ENCODE results near the gene ZNF70. TPM values are rescaled to one million over a fixed set of nuclear protein-coding genes. Genes with fewer than 3 reads are reported as not detected.

The ZNF70 gene
- polyA plus RNA-seq, 3 donors: 6.1 to 8.6 (median 7.7) TPM

DNA sequence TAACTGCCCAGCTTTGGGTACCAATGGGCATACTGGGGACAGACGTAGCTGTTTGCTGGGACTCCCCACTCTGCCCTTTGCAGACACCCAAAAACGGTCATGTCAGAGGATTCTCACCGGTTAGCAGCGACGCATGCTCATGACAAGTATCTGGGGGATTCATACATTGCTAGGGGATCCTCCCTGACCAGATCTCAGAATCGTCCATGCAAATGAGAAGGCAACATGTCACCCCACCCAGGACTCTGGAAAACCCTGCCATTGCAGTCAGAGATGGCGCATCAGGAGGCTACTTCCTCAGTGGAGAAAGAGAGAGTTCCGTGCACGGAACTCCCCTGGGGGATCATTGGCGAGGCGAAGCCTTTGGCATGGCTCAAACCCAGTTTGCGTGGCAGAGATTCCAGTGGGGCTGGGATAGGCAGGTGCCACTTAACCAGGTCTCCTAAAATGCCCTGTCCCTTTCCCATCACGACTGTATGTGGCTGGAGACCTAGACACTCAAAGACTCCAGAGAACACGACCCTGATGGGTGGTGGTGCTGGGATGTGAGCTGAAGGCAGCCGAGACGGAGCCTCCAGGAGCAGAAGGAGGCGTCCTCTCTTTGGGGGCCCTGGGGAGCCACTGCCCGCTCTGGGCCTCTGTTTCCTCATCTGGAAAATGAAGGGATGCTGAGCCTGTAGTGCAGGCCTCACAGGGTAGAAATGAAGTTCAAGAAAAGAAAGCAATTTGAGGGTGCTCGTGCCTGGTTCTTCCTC, 55.2 kb downstream of the ZNF70 start:
- DNase-seq: no peak

DNA sequence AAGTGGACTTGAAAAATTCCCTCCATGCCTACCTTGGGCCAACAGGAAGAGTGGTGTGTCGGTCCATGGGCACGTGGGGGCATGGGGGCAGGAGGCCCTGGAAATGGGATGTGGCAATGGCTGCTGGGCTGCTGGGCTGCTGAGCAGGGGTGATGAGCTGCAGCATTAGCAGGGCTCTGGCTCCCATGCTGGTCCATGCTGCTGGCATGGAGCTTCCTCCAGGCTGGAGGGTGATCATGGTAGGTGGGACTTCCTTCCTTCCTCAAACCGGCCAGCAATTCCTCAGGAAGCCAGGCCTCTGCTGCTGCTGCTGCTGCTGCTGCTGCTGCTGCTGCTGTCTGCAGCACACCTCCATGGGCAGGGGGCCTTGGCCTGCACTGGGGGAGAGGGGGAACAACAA, 55.8 kb downstream of the ZNF70 start:
- DNase-seq: no peak

DNA sequence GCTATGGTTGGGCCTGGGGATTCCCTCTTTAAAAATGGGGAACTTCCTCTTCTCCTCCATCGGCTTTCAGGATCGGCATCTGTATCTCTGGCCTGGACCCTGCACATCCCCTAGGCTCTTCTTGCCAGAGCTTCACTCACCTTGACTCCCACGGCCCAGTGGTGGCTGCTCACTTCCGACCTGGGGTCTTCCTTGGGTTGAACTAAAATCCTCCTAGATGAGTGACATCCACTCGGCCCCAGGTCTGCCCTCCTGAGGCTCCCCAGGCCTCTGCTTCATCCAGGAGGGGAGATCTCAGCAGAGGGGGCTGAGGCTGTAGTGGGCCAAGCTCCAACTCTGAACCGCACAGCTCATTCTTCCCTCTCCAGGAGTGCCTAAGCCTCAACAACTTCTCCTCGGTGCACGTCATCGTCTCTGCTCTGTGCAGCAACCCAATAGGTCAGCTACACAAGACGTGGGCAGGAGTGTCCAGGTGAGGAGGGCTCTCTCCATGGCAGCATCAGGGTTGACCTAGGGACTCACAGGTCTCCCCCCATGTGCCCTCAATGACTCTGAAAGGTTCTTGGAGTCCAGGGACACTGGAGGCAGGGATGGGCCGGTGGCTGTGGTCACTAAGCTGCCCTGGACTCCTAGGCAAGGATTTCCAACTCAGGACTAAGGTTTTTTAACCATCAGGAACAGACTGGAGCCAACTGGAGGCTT, 56.8 kb downstream of the ZNF70 start:
- no peak for DNase-seq

DNA sequence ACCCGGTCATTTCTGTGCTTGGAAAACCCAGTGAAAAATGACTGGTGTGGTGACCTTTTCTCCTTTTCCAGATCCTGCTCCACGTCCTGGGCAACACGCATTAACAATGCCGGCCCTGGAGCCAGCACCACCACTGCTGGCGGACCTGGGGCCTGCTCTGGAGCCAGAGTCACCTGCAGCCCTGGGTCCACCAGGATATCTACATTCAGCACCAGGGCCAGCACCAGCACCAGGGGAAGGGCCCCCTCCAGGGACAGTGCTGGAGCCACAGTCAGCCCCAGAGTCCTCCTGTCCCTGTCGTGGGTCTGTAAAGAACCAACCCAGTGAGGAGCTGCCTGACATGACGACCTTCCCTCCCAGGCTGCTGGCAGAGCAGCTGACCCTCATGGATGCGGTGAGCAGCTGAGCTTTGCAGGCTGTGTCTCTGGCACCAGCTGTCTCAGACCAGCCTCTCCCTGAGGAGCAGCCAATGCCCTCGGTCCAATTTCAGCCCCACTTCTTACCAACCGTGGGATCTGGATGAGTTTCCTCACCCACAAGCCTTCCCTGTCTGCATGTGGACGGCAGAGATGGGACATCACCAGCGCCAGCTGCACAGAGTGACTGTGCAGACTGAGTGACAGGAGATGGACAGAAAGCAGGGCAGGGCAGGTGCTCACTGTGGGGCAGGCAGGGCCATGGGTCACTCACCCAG, 58.2 kb downstream of the ZNF70 start:
- no peak for DNase-seq

DNA sequence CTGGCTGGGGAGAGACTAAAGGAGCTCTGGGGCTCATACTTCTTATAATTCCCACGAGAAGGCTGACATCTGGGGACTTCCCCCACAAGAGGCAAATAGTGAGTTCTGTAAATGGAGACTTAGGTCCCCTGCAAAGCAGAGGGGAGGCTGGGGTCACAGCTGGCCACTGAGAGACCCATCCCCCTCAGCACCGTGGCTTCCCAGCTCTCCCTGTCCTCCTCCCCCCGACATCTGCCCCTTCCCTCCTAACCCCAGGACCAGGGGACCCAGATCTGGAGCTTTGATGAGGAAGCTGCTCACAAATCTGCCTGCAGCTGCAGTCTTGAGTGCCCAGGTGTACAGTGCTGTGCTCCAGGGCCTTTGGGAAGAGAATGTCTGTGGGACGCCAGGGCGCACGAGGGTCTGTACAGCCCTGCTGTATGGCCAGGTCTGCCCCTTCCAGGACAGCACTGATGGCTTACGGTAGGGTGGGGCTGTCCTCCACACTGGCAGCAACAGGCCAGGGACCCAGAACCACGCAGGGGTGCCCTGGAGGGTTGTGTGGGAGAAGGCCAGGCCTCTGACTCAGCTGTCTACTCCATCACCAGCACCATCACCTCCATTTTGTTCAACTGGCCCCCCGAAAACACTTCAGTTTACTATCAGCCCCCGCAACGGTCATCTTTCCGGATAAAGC, 59.0 kb downstream of the ZNF70 start:
- DNase-seq: no peak

DNA sequence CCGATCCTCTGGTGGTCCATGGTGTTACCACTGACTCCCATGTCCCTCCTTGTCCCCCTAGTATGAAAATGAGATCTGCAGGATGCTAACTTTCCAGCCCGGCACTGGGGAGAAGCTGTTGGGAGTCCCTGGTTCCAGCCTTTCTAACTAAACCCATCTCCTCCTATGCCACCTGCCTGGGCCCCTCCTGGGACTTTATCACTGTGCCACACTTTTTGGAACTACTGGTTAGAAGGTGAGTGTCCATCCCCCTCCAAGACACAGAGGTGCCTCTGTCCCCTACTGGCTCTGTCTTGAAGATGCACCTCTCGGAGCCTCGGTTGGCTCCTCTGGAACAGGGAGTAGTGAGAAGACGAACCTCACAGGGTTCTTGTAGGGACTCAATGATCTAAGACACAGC, 60.2 kb downstream of the ZNF70 start, which contains the start of gene RGL4:
Gene RGL4 (plus strand): TSS at position 301 of the 400 bp plus-strand sequence. CDS start 1,018 bp downstream, outside the sequence.
- no peak for DNase-seq

DNA sequence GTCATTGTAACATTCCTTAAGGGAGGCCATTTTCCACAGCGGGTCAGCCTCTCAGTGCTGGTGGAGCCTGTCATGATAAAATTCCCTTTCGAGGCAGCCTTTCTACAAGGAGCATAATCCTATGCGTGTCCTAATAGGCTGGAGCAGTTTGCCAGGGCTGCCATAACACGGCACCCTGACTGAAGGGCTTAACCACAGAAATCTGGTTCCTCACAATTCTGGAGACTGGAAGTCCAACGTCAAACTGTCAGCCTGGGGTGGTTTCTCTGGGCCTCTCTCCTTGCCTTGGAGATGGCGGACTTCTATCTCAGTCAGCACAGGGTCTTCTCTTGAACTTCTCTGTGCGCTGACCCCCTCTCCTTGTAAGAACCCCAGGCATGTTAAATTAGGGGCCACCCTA, 61.5 kb downstream of the ZNF70 start:
- DNase-seq: no peak

Other genes with a start within 250 kb of the ZNF70 start
- 1 to 10 TPM in 1 of 3 donors, under 1 TPM in 2; 0.61 to 1.4 (median 0.62) TPM for gene IGLL1, start 170.8 kb downstream of the ZNF70 start, polyA plus RNA-seq (ENCODE audit: insufficient read length in 3 of 3)
- 1 to 10 TPM; 2.3 to 4.8 (median 2.5) TPM for gene DRICH1, start 118.8 kb downstream of the ZNF70 start, polyA plus RNA-seq (ENCODE audit: insufficient read length in 3 of 3)
- 1 to 10 TPM; 2.5 to 5.7 (median 3.9) TPM for gene RGL4, start 60.1 kb downstream of the ZNF70 start, polyA plus RNA-seq (ENCODE audit: insufficient read length in 3 of 3)
- 1 to 10 TPM in 2 of 3 donors, under 1 TPM in 1; 0.89 to 1.3 (median 1.1) TPM for gene VPREB3, start 3.3 kb upstream of the ZNF70 start, polyA plus RNA-seq (ENCODE audit: insufficient read length in 3 of 3)
- gene C22orf15, start 11.9 kb upstream of the ZNF70 start, polyA plus RNA-seq (ENCODE audit: insufficient read length in 3 of 3): 1 to 10 TPM; 2.2 to 3.7 (median 2.9) TPM
- 100 to 1,000 TPM in 1 of 3 donors, 10 to 100 TPM in 2; 81.4 to 103 (median 91.5) TPM for gene CHCHD10, start 16.9 kb upstream of the ZNF70 start, polyA plus RNA-seq (ENCODE audit: insufficient read length in 3 of 3)
- gene MMP11, start 21.7 kb upstream of the ZNF70 start, polyA plus RNA-seq (ENCODE audit: insufficient read length in 3 of 3): 10 to 100 TPM; 15.3 to 21.9 (median 20.0) TPM
- 100 to 1,000 TPM; 171 to 218 (median 181) TPM for gene SMARCB1, start 35.9 kb upstream of the ZNF70 start, polyA plus RNA-seq (ENCODE audit: insufficient read length in 3 of 3)
- gene DERL3, start 87.9 kb upstream of the ZNF70 start, polyA plus RNA-seq (ENCODE audit: insufficient read length in 3 of 3): 1 to 10 TPM; 4.9 to 6.4 (median 6.3) TPM
- gene SLC2A11, start 106.8 kb upstream of the ZNF70 start, polyA plus RNA-seq (ENCODE audit: insufficient read length in 3 of 3): 10 to 100 TPM; 22.8 to 68.3 (median 61.5) TPM
- gene MIF, start 143.3 kb upstream of the ZNF70 start, polyA plus RNA-seq (ENCODE audit: insufficient read length in 3 of 3): 100 to 1,000 TPM; 248 to 398 (median 342) TPM
- 10 to 100 TPM; 13.7 to 19.4 (median 14.8) TPM for gene GSTT2B, start 210.1 kb upstream of the ZNF70 start, polyA plus RNA-seq (ENCODE audit: insufficient read length in 3 of 3)
- 10 to 100 TPM in 2 of 3 donors, 1 to 10 TPM in 1; 6.4 to 13.1 (median 10.8) TPM for gene DDTL, start 215.8 kb upstream of the ZNF70 start, polyA plus RNA-seq (ENCODE audit: insufficient read length in 3 of 3)
- 10 to 100 TPM; 73.9 to 90.9 (median 90.2) TPM for gene DDT, start 223.3 kb upstream of the ZNF70 start, polyA plus RNA-seq (ENCODE audit: insufficient read length in 3 of 3)
- gene GSTT2, start 229.0 kb upstream of the ZNF70 start, polyA plus RNA-seq (ENCODE audit: insufficient read length in 3 of 3): 1 to 10 TPM; 1.0 to 1.9 (median 1.3) TPM